ENCODE measurements around the gene SLF2.
"Not testable (repeated sequence)": the region's sequence is repeated elsewhere in the genome, so short reads cannot be mapped to it uniquely, and the experiment has no call there.

Gene SLF2

DNA sequence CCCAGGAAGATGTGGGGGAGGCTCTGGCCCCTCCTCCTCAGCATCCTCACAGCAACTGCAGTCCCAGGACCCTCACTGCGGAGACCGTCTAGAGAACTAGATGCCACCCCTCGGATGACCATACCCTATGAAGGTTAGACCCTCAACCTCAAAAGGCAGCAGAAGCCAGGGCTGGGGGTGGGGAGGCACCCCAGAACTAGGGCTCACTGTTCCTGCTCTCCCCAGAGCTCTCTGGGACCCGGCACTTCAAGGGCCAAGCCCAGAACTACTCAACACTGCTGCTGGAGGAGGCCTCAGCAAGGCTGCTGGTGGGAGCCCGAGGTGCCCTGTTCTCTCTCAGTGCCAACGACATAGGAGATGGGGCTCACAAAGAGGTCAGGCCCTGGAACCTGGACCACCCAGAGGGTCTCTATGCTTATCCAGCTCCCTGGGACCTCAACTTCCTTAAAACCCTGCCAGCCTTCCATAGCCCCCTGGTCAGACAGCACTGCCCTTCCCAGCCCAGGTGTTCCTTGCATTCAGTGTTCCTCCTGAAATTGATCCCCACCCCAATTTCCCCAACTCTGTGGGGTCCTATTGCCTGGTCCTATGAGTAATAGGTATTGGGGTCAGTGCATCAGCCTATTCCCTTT lies 60.3 kb downstream of the SLF2 start:
- Histone ChIP-seq H3K9ac (ENCODE audit: low read depth, low read length) (no peak overlapping the region), H3K4me3 (ENCODE audit: low read depth, low read length) (no peak overlapping the region), H3K9me3 (ENCODE audit: control insufficient read depth, insufficient read depth, low read length) (no peaks in the 10 kb centered on the region), H3K27ac (ENCODE audit: low read depth, low read length) (no peak overlapping the region), H3K36me3 (ENCODE audit: control insufficient read depth, insufficient read depth, low read length) (no peaks in the 10 kb centered on the region), H3K4me1 (ENCODE audit: control insufficient read depth, insufficient read depth, low read length) (no peaks in the 10 kb centered on the region; the same call in 1 of the 2 replicates), H3K27me3 (ENCODE audit: control insufficient read depth, insufficient read depth, low read length) (0 out of 2 replicates have a peak, but pooled peaks cover 2% of the 10 kb centered on the region)

DNA sequence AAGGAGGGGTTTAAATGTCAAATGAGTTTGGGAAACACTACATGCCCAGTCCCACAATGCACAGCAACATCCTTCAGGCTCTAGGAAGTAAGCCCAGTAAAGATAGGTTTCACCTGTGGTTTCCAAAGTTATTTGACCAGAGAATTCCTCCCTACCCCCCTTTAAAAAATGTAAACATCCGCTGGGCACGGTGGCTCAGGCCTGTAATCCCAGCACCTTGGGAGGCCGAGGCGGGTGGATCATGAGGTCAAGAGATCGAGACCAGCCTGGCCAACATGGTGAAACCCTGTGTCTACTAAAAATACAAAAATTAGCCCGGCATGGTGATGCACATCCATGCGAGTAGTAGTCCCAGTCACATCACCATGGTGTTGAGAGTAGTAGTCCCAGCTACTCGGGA lies 62.6 kb downstream of the SLF2 start:
- peaks cover 14% of the 10 kb centered on the region for H3K36me3 ChIP-seq (ENCODE audit: control insufficient read depth, insufficient read depth, low read length)
- not testable (repeated sequence) for H3K9me3 ChIP-seq (ENCODE audit: control insufficient read depth, insufficient read depth, low read length); H3K4me1 ChIP-seq (ENCODE audit: control insufficient read depth, insufficient read depth, low read length); H3K27me3 ChIP-seq (ENCODE audit: control insufficient read depth, insufficient read depth, low read length); H3K9ac ChIP-seq (ENCODE audit: low read depth, low read length); H3K4me3 ChIP-seq (ENCODE audit: low read depth, low read length); H3K27ac ChIP-seq (ENCODE audit: low read depth, low read length)

DNA sequence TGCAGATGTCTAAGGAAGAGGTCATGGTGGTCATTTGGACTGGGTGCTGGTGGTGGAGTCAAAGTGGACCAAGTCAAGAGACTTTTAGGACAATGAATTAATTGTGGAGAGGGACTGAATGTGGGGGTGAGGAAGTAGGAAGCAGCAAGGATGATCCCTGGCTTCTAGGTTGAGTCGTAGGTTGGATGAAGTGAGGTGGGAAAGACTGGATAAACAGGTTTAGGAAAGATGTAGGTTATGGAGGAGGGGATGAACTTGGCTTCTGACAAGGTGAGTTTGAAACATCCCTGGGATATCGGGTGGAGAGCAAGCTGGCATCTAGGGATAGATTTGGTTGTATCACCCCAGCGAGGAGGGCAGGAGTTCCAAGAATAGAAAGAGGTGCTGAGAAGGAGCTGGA lies 64.1 kb downstream of the SLF2 start:
- Histone ChIP-seq H3K36me3 (ENCODE audit: control insufficient read depth, insufficient read depth, low read length) (peaks cover 26% of the 10 kb centered on the region), H3K4me3 (ENCODE audit: low read depth, low read length) (no peak overlapping the region), H3K27ac (ENCODE audit: low read depth, low read length) (no peak overlapping the region), H3K9me3 (ENCODE audit: control insufficient read depth, insufficient read depth, low read length) (no peaks in the 10 kb centered on the region), H3K4me1 (ENCODE audit: control insufficient read depth, insufficient read depth, low read length) (no peaks in the 10 kb centered on the region; the same call in 1 of the 2 replicates), H3K9ac (ENCODE audit: low read depth, low read length) (no peak overlapping the region), H3K27me3 (ENCODE audit: control insufficient read depth, insufficient read depth, low read length) (no peaks in the 10 kb centered on the region)

DNA sequence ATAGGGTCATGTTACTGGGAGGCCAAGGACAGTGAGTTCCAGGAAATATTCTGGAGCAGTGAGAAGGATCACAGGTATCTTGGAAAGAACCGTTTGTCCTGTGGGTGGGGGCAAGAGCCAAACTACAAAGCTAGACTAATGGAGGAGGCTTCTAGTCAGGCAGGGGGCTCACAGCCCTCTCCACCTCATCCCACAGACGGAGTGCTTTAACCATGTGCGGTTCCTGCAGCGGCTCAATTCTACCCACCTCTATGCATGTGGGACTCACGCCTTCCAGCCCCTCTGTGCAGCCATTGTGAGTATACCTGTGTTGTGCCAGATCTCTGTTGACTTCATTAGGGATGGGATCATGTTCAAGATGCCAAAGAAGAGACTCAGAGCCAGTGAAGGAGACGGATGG lies 64.7 kb downstream of the SLF2 start:
- no peaks in the 10 kb centered on the region for H3K9me3 ChIP-seq (ENCODE audit: control insufficient read depth, insufficient read depth, low read length)
- H3K27ac ChIP-seq (ENCODE audit: low read depth, low read length), result no peak overlapping the region
- no peak overlapping the region for H3K9ac ChIP-seq (ENCODE audit: low read depth, low read length)
- H3K36me3 ChIP-seq (ENCODE audit: control insufficient read depth, insufficient read depth, low read length), result peaks cover 26% of the 10 kb centered on the region
- H3K4me3 ChIP-seq (ENCODE audit: low read depth, low read length), result no peak overlapping the region
- no peaks in the 10 kb centered on the region for H3K27me3 ChIP-seq (ENCODE audit: control insufficient read depth, insufficient read depth, low read length)
- no peaks in the 10 kb centered on the region for H3K4me1 ChIP-seq (ENCODE audit: control insufficient read depth, insufficient read depth, low read length)

DNA sequence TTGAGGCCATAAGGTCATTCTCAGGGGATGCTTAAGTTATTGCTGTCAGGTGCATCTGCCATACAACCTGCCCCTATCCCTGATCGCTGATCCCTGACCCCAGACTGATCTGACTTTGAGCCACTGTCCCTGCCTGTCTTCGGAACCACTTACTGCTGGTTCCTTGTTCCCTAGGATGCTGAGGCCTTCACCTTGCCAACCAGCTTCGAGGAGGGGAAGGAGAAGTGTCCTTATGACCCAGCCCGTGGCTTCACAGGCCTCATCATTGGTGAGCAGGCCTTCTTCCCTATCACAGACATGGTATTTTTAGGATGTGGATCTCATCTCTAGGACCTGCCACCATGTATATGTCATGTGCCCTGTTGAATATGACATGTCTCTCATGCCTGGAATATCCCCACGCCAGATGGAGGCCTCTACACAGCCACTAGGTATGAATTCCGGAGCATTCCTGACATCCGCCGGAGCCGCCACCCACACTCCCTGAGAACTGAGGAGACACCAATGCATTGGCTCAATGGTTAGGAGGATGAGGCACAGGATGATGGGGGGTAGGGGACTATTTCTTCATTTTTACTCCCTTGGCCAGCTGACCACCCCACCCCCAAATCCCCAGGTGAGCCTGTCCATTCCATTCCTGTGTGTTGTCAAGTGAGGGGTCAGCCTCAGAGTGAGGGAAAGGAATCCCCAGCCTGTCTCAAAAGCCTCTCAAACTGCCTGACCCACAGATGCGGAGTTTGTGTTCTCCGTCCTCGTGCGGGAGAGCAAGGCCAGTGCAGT lies 65.5 kb downstream of the SLF2 start:
- no peaks in the 10 kb centered on the region for H3K4me1 ChIP-seq (ENCODE audit: control insufficient read depth, insufficient read depth, low read length)
- no peak overlapping the region for H3K9ac ChIP-seq (ENCODE audit: low read depth, low read length)
- H3K27me3 ChIP-seq (ENCODE audit: control insufficient read depth, insufficient read depth, low read length), result no peaks in the 10 kb centered on the region
- peaks cover 31% of the 10 kb centered on the region for H3K36me3 ChIP-seq (ENCODE audit: control insufficient read depth, insufficient read depth, low read length)
- no peak overlapping the region for H3K27ac ChIP-seq (ENCODE audit: low read depth, low read length)
- H3K4me3 ChIP-seq (ENCODE audit: low read depth, low read length), result no peak overlapping the region
- H3K9me3 ChIP-seq (ENCODE audit: control insufficient read depth, insufficient read depth, low read length), result no peaks in the 10 kb centered on the region

DNA sequence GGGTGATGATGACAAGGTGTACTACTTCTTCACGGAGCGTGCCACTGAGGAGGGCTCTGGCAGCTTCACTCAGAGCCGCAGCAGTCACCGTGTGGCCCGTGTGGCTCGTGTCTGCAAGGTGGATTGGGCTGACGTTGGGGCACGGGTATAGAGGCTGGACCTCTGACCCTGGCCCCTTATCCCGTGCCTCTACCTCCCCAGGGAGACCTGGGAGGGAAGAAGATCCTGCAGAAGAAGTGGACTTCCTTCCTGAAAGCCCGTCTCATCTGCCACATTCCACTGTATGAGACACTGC lies 66.1 kb downstream of the SLF2 start:
- Histone ChIP-seq H3K4me1 (ENCODE audit: control insufficient read depth, insufficient read depth, low read length) (no peaks in the 10 kb centered on the region), H3K27ac (ENCODE audit: low read depth, low read length) (no peak overlapping the region), H3K36me3 (ENCODE audit: control insufficient read depth, insufficient read depth, low read length) (peaks cover 32% of the 10 kb centered on the region), H3K27me3 (ENCODE audit: control insufficient read depth, insufficient read depth, low read length) (no peaks in the 10 kb centered on the region), H3K9me3 (ENCODE audit: control insufficient read depth, insufficient read depth, low read length) (no peaks in the 10 kb centered on the region), H3K9ac (ENCODE audit: low read depth, low read length) (no peak overlapping the region), H3K4me3 (ENCODE audit: low read depth, low read length) (no peak overlapping the region)

DNA sequence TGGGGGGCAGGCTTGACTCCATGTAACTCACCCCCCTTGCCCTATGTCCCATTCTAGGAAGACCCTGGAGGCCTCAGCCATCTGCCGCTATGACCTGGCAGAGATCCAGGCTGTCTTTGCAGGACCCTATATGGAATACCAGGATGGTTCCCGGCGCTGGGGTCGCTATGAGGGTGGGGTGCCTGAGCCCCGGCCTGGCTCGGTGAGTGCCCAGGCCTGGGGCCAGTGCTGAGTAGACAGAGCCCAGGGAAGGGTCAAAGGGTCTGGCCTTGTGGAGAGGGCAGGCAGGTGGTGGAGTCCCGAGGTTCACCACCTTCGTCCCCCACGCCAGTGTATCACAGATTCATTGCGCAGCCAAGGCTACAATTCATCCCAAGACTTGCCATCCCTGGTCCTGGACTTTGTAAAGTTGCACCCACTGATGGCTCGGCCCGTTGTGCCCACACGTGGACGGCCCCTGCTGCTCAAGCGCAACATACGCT lies 67.1 kb downstream of the SLF2 start:
- H3K4me3 ChIP-seq (ENCODE audit: low read depth, low read length), result no peak overlapping the region
- no peaks in the 10 kb centered on the region for H3K9me3 ChIP-seq (ENCODE audit: control insufficient read depth, insufficient read depth, low read length)
- peaks cover 32% of the 10 kb centered on the region for H3K36me3 ChIP-seq (ENCODE audit: control insufficient read depth, insufficient read depth, low read length)
- H3K27ac ChIP-seq (ENCODE audit: low read depth, low read length), result no peak overlapping the region
- H3K9ac ChIP-seq (ENCODE audit: low read depth, low read length), result no peak overlapping the region
- H3K27me3 ChIP-seq (ENCODE audit: control insufficient read depth, insufficient read depth, low read length), result no peaks in the 10 kb centered on the region
- no peaks in the 10 kb centered on the region for H3K4me1 ChIP-seq (ENCODE audit: control insufficient read depth, insufficient read depth, low read length)

DNA sequence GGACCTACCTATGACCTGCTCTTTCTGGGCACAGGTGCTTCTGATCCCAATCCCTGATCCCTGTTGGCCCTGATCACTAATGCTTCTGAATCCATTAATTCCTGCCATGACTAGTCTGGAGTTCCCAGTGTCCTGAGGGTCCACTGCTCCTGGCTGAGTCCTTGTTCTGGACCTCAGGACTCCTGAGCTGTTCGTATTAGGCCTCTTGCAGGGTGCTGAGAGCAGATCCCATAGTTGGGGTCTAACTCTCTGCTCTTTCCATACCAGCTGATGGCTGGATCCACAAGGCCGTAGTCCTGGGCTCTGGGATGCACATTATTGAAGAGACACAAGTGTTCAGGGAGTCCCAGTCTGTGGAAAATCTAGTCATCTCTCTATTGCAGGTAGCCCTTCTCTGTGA lies 67.5 kb downstream of the SLF2 start:
- H3K27ac ChIP-seq (ENCODE audit: low read depth, low read length), result no peak overlapping the region
- H3K4me3 ChIP-seq (ENCODE audit: low read depth, low read length), result no peak overlapping the region
- H3K9me3 ChIP-seq (ENCODE audit: control insufficient read depth, insufficient read depth, low read length), result no peaks in the 10 kb centered on the region
- no peaks in the 10 kb centered on the region for H3K27me3 ChIP-seq (ENCODE audit: control insufficient read depth, insufficient read depth, low read length)
- peaks cover 35% of the 10 kb centered on the region for H3K36me3 ChIP-seq (ENCODE audit: control insufficient read depth, insufficient read depth, low read length)
- no peak overlapping the region for H3K9ac ChIP-seq (ENCODE audit: low read depth, low read length)
- H3K4me1 ChIP-seq (ENCODE audit: control insufficient read depth, insufficient read depth, low read length), result no peaks in the 10 kb centered on the region

DNA sequence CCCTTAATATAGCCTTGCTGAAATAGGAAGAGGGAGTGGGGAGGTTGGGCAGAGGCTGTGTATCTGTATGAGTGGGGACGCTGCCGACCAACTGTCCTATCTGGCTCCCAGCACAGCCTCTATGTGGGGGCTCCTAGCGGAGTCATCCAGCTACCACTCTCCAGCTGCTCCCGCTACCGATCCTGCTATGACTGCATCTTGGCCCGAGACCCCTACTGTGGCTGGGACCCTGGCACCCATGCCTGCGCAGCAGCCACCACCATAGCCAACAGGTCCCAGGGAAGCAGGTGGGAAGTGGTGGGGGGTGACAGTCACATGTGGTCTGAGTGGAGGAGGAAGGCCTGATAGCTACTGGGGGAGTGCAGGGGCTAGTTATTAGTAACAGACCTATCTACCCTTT lies 67.9 kb downstream of the SLF2 start:
- Histone ChIP-seq H3K36me3 (ENCODE audit: control insufficient read depth, insufficient read depth, low read length) (peaks cover 39% of the 10 kb centered on the region), H3K27ac (ENCODE audit: low read depth, low read length) (no peak overlapping the region), H3K9ac (ENCODE audit: low read depth, low read length) (no peak overlapping the region), H3K4me1 (ENCODE audit: control insufficient read depth, insufficient read depth, low read length) (no peaks in the 10 kb centered on the region), H3K9me3 (ENCODE audit: control insufficient read depth, insufficient read depth, low read length) (no peaks in the 10 kb centered on the region), H3K27me3 (ENCODE audit: control insufficient read depth, insufficient read depth, low read length) (no peaks in the 10 kb centered on the region), H3K4me3 (ENCODE audit: low read depth, low read length) (no peak overlapping the region)

DNA sequence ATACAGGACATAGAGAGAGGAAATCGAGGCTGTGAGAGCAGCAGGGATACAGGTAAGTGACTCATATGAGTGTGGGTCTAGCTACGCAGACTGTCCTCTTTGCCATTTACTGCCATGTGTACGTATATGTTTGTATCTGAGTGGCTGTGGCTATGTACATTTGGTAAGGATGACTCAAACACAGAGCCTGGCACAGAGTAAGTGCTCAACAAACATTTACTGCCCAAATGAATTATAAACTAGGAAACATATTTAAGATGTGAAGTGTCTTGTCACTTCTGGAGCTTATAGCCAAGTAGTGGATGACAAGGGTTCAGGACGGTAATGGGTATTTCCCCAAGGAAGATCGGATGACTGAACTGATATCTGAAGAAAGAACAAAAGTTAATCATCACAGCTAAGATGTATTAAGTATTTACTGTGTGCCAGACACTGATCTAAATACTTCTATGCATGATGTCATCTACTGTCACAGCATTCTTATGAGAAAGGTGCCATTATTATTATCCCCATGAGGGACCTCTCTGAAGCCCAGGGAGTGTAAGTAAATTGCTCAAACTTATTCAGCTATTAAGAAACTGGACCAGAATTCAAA lies 68.5 kb downstream of the SLF2 start:
- Histone ChIP-seq H3K27me3 (ENCODE audit: control insufficient read depth, insufficient read depth, low read length) (no peaks in the 10 kb centered on the region), H3K9me3 (ENCODE audit: control insufficient read depth, insufficient read depth, low read length) (no peaks in the 10 kb centered on the region), H3K4me1 (ENCODE audit: control insufficient read depth, insufficient read depth, low read length) (peaks cover 1% of the 10 kb centered on the region; the same call in 1 of the 2 replicates), H3K4me3 (ENCODE audit: low read depth, low read length) (no peak overlapping the region), H3K27ac (ENCODE audit: low read depth, low read length) (no peak overlapping the region), H3K9ac (ENCODE audit: low read depth, low read length) (no peak overlapping the region), H3K36me3 (ENCODE audit: control insufficient read depth, insufficient read depth, low read length) (peaks cover 44% of the 10 kb centered on the region)

Measured in HUES48 (cell line).